Stimulated activated CD8-positive, alpha-beta memory T cell treated with anti-CD3 and anti-CD28 coated beads, Interleukin-7, amount 100 ng/mL, for 48 hours (primary cell): ENCODE measurements around the gene PPFIBP2.

Experiments used
- DNase-seq, 2 donors: peaks; one replicate each; pipeline ENCODE4 v3.0.0-alpha.2; 2020; ENCODE audit warnings: low read depth in 1 of 2; ENCODE audit errors: extremely low read depth in 1 of 2

The PPFIBP2 gene

DNA sequence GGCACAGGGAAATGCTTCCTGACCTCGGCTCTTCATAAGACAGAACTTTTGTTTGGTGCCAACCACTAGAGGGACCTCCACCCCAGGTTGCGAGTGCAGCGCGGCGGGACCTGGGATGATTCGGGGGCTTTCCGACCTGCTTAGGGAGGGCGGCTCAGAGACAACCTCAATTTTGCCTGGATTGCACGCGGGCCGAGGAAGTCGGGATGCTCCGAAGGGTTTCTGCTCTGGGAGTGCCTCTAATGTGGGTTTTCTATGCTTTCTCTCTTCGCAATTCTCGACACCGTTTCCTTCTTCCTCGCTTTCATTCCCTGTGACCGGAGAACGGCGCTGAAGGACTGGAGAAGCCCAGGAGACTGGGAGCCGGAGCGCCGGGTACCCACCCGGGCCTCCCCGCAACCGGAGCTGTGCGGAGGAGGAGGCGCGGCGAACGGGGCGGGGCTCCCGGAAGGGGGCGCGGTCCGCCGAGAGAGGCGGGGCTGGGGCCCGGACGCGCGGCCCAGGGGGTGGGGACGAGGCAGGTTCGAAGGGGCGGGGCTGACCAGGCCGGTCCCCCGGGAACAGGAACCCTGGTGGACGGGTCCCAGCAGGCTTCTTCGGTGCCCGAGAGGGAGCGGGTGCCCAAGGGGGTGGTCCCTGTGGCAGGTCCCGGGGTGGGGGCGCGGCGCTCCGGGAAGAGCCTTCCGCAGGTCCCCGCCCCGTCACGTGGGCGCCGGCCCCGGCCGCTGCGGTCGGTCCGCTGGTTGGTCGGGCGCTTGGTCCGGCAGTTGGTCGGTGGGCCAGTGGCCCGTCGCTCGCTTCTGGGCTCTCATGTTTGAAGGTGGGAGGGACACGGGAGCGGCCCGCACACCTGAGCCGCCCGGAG, at the start of gene PPFIBP2:
Gene PPFIBP2, plus strand, starts transcription at position 766 of the 865 bp plus-strand sequence. CDS start 35,477 bp downstream, outside the sequence.
- DNase-seq, result peak; percentile 56 to 63

DNA sequence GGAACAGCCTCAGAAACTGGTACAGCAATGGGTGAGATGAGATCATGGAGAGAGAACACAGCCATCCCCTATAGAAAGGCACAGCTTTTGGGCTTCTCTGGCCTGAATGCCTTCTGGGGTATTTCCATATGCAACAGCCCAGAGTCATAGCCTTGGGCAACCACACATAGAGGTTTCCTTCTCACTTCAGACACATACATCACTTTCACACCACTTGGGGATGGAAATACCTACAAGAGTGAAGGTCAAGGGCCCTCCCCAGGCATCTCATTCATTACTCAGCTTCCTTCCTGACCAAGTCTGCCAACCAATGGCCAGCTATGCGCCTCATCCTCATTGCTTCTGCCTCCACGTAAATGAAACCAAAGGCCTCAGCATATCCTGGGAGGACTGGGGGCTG, 46.1 kb upstream of the PPFIBP2 start:
- peak in 1 of 2 donors; percentile 5 for DNase-seq

DNA sequence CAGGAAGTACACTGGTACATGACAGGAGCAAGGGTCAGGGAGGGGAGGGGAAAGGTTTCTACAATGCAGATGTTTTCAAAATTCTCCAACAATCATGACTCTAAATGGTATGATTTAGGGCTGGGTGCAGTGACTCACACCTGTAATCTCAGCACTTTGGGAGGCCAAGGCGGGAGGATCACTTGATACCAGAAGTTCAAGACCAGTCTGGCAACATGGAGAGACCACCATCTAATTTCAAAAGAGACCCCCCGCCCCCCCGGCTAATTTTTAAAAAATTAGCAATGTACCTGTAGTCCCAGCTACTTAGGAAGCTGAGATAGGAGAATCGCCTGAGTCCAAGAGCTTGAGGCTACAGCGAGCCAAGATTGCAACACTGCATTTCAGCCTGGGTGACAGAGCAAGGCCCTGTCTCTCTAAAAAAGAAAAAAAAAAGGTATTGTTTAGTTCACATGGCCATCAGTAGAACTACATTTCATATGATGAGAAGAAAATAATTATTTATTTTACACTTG, 44.4 kb upstream of the PPFIBP2 start:
- DNase-seq, result no peak

DNA sequence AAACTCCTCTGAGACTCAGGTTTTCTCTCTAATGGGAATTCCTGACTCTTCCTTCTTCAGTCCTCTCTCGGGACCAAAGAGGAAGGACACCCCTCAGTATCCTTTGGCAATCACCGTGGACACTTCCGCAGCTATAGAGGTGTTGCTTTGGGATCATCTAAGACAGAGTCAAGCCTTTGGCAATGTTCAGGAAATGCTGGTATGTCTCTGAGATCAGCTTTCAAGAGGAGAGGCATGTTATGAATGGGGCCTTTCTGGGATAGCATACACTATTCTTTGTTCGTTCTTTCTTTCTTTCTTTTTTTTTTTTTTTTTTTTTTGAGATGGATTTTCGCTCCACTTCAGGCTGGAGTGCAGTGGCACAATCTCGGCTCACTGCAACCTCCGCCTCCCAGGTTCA, 42.7 kb upstream of the PPFIBP2 start:
- no peak for DNase-seq

DNA sequence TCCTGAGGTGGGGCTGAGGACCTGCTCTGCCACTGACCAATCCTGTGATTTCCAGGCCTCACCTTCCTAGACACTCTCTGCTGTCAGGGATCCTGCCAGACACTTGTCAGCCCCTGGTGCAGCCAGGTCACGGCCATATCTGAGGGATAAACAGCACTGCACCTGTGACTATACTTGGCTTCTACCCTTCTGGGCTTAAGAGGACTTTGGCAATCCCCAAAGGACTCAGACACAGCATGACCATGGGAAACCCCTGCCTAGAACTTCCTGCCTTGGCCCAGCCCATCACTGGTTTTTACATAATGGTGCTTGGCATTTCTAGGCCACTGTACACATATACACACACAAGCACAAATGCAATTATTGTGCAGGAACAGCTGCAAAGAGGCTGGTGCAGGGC, 40.1 kb upstream of the PPFIBP2 start:
- DNase-seq, result no peak

DNA sequence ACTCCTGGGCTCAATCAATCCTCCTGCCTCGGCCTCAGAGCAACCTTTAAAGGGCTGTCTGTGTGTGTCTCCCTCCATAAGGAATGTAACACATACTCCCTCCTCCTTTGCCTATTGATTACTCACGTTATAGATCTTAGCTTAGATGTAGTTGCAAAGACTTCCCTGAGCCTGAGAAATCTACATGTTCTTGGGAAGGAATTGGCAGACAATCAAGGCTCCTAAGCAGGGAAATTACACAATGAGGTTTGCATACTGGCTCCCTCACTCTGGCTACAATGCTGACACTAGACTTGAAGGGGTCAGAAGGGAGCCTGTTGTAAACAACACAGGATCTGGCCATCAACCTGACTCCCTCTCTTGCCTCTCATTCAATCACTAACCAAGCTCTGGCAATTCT, 33.7 kb upstream of the PPFIBP2 start:
- no peak for DNase-seq

DNA sequence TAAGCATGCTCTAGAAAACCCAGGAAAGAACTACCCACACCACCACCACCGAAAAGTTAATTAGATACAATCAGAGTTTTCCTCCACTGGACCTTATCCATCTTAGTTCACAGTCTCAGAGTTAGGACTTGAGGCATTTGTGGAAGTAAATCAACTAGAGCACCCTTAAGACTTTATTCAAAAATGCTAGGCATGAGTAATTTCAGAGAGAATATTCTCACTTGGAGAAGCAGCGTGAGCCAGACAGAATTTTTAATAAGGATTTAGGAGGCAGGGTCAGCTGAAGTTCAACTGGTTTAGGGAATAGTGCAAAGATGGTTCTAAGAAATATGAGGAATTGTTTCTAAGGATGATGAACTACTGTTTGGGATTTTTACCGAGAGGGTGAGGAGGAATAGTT, 29.7 kb upstream of the PPFIBP2 start:
- no peak for DNase-seq

DNA sequence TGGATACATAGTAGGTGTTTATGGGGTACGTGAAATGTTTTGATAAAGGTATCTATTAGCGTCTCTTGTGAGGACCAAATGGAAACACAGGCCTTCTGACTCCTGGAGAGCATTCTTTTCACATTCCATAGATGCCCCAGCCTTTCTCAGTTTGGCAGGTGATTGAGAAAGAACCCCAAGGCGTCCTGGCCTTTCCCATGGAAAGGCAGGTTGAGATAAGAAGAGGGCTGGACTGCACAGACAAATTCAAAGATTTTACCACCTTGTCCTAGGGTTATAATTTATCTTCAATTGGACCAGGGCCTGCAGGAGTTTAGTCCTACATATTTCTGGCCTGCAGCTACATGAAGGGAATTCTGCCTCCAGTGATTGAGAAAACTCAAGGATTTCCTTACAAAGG, 29.2 kb upstream of the PPFIBP2 start:
- no peak for DNase-seq

DNA sequence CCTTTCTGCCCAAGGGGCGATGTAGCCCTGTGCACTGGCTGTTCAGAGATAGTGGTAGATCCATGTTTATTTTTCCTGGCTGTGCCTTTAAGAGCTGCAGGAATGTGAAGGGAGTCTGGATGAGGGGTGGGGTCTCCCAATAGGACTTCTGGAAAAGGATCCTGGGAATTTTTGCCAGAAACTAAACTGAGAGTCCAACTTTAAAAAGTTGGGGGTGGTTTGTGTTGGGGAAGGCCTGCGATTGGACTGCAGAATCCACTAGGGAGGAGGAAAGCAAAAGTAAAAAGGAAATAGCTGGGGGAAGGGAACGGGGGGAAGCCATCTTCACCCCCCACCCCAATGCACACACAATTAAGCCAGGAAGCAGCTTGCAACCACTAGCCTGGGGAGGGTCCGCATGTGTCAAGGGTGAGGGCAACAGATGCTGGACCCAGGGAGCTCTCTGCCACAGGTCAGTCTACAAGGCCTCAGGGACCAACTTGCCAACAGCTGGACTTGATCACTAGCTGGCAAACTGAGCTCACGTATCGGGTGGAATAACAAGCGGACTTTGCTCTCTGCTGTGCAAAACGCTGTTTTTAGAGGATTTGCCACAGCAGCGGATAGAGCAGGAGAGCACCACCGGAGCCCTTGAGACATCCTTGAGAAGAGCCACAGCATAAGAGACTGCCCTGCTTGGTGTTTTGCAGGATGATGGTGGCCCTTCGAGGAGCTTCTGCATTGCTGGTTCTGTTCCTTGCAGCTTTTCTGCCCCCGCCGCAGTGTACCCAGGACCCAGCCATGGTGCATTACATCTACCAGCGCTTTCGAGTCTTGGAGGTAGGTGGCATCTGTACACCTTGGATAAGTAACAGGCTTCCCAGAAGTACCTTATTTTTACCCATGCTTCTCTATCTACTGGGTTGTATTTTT, 28.4 kb upstream of the PPFIBP2 start, which contains the start of gene OLFML1:
Gene OLFML1, plus strand, starts transcription at position 321 of the 912 bp plus-strand sequence. Its CDS starts 370 bp downstream, at position 691.
- no peak for DNase-seq

DNA sequence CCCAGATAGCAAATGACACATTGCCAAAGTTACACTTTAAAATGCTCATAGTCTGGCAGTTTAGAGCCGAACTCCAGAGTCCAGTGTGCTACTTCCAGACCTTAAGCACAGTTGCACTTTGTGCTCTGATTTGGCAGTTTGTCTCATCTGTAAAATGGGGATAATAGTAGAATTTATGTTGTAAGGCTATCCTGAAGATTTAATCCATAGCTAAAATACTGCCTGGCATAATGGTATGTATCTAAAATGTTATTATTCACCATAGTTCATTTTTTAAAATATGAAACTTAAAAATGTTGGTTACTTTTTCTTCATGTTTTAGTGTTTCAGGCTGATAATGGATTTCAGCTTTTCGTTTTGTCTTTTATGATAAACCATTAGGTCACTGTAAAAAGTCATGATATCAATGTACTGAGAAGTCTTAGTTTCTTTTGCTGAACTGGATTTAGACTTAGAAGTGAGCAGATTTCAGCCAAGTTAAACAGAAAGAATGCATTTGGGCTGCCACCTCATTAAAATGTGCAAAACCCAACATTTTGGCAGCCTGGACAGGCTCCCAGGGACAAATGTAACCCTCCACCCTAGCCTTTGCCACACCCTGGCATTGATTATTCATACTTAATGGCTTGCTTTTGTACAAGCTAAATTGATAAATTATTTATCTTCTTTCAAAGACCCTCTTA, 27.6 kb upstream of the PPFIBP2 start:
- no peak for DNase-seq

DNA sequence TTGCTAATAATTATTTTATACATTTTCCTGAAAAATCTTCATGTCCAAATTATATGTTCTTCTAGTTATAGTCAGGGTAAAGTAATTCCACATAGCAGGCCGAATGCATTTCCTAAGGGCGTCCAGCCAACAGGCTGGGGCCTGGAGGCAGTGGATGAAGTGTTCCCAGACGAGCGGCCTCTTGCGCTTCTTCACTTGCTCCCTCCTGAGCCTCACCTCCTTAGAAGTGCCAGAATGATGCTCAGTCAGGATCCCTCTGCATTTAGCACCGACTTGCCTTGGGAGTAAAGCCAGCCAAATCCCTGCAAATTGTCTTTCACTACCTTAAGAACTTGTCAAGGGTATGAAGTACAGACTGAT, 27.0 kb upstream of the PPFIBP2 start:
- no peak for DNase-seq

DNA sequence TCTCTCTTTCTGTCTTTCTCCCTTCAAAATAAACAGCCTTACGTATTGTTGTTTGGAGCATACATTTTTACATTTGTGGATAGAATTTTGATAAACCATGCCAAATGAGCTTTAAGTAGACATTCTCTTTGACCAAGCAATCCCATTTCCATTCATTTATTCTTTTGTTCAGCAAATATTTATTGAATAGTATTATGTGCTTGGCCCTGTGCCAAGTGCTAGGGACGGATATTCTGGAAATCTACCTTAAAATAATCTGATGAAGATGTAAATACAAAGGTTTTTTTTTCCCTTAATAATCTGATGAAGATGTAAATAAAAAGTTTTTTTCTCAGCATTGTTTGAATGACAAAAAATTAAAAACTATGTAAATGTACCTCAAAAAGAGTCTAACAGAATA, 26.4 kb upstream of the PPFIBP2 start:
- no peak for DNase-seq

DNA sequence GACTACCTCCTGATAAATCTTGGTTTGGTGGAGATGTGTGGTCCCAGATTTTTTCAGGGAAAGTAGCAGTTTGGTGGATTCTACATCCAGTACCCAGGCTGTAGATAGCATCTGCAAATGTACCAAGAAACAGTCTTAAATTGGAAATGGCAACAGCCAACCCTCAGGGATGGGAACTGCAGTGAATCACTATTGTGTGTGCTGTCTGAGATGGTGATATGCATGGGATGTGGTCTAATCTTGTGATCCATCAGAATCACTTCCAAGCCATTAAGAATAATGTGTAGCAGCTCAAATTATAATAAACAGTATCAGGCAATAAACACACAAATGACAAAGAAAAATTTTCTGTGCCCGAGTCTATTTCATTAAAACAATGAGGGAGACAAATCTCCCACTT, 25.1 kb upstream of the PPFIBP2 start:
- no peak for DNase-seq

DNA sequence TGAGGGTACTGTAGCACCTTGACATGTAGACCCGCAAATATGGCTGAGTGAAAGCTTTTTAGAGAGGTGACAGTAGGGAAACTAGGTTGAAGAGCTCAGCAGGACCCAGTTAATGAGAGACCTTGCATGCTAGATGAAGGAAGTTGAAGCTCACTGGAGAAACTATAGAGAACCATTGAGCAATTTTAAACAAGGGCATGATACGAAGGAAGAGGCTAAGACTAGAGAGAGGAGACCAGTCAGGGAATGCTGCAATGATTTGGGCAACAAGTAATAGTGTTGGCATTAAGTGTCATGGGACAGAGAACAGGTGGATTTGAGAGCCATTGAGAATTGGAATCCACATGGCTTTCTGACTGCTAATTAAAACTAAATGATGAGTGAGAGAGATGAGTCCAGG, 24.4 kb upstream of the PPFIBP2 start:
- no peak for DNase-seq

DNA sequence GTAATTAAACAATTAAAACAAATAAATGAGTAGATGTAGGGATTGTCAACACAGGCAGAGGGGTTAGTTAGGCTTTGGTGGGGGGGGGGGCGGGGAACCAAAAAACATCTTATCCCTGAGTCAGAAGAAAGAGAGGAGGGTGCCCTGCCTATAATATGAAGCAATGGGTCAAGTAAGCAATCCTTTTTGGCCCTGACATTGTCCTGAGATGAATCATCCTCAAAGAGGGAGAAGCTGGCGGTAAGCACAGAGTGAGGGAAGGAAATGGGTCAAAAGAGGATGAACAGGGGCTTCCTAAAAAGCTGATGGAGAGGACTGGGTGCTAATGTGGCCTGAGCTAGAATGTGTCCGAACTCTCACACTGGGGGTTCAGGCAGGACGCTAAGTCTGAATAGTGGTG, 23.7 kb upstream of the PPFIBP2 start:
- no peak for DNase-seq

DNA sequence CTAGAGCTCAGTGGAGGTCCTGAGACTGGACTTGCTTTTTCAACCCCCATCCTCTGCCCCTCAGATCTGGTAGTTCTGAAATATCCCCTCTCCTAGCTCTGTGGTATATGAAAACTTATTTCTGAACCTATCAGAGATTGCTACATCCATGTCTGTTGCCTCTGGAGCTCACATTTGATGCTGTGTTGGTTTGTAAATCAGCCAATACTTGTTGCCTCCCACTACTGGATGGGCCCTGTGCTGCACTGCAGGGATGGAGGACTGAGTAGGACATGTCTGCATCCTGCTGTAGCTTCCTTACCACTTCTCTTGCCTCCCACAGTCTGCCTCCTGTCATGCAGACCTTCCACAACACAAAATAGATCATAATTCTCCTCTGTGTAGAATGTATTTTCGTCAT, 23.3 kb upstream of the PPFIBP2 start:
- DNase-seq, result no peak

DNA sequence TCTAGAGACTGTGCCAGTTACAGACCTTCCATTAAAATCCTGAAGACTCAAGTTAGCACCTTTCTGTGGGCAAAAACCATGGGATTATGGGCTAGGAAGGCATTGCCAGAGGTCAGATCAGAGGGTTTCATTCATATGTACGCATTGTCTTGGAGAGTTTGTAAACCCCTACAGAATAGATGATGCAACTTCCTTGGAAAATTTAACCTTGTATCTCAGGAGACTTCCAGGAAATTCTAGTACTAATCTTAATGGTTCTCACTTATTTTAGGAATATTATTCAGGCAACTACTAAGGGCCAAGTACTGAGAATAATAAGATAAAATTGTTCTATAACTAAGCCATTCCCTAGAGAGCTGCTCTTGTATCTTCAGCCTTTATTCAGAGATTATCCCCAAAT, 21.5 kb upstream of the PPFIBP2 start:
- no peak for DNase-seq

DNA sequence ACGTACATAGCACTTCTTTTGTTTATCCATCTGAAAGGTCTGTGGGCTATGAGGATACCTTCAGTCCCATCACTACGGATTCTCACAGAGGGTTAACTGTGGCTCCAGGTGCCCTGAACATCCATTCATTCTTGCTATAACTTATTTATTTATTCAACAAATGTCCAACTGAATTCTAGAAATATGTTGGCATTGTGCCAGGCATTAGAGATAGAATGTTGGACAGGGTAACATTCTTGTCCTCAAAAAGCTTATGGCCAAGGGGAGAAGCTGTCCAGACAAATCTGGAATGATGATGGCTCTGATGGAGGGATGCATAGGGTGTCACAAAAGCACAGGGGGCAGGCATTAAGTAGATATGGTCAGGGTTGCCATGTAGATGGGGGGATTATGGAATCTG, 20.1 kb upstream of the PPFIBP2 start:
- DNase-seq, result no peak

DNA sequence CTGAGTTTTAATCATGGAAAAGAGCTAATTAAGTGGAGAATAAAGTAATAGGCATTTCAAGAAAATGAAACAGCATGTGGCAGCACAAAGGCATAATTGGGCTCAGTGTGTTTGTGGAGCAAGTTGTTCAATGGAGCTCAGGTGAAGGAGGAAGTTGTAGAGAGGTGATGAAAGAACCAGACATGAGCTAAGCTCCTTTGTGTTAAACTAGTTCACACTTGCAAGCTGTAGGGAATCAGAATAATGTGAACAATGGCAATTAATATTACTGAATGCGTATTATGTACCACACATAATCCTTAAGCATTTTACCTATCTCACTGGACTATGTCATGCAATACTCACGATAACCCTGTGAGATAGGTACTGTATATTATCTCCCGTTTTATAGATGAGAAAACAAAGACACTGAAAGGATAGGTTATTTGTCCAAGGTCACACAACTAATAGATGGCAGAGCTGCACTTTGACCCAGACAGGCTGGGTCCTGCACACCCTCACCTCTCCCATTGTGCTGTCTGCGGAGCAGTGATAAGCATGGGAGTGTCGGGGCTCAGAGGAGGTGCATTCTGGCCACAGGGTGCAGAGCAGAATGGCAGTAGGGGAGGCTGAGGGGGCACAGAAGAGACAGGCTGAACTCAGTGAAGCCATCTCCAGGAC, 19.6 kb upstream of the PPFIBP2 start:
- DNase-seq, result no peak

DNA sequence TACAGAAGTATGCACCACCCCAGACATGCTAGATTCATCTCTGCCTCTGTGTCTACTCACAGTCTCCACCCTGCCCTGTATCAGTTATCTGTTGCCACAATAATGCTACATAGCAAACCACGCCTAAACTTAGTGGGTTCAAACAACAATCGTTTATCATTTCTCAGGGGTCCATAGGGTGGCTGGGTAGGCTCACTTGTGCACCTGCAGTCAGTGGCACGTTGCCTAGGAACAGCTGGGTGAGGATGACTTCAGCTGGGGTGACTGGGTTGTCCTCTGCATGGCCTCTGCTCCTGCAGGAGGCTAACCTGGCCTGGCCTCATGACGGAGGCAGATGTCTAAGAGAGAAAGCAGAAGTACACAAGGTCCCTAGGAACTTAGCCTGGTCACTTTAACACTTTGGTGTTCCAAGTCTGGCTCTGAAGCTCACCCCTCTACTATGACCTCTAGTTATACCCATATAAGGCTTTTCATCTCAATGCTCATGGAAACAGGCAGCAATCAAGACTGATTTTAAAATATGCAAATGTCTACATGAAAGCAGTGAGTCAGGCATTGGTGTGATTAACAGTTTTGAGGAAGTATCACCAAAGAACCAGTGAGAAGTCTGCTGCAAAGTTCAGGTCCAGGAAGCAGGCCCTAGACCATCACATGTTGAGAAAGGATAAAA, 17.8 kb upstream of the PPFIBP2 start:
- DNase-seq, result no peak
